Measurements from ENCODE around the gene PAM16. TPM values are rescaled to one million over a fixed set of nuclear protein-coding genes. Genes with fewer than 3 reads are reported as not detected.
A peak's percentile ranks its signal among the peaks of the same experiment; 100 is the strongest.

Gene PAM16
- total and polyA plus RNA-seq, 2 experiments from 2014 or later = 33.0 to 78.9 TPM

GRCh38 chr16:4314532-4315185 lies 36.5 kb downstream of the PAM16 start:
- Histone ChIP-seq H3K9me2 (ENCODE audit: insufficient read depth) (no peaks in the 10 kb centered on the region), H4K20me1 (ENCODE audit: insufficient read depth) (no peaks in the 10 kb centered on the region), H3K4me1 (ENCODE audit: insufficient read depth) (peaks cover 17% of the 10 kb centered on the region), H3K79me2 (ENCODE audit: insufficient read depth) (peaks cover 34% of the 10 kb centered on the region), H3K27ac (peak overlapping the region; percentile 42), H3K9ac (peak overlapping the region; percentile 76), H3K27me3 (replicated peaks; ENCODE audit: insufficient read depth) (no peaks in the 10 kb centered on the region), H3F3A (ENCODE audit: insufficient read depth) (peaks cover 10% of the 10 kb centered on the region), H3K4me2 (ENCODE audit: unreplicated experiment) (peak overlapping the region; percentile 75), H3K9me3 (ENCODE audit: low read depth) (no peaks in the 10 kb centered on the region), H3K4me3 (peak overlapping the region; percentile 72), H2AFZ (peak overlapping the region; percentile 67), H3K36me3 (ENCODE audit: low read depth) (no peaks in the 10 kb centered on the region)
- 3 to 4% methylated on average over 33 of the region's 33 CpGs for WGBS, 2 experiments (ENCODE audit: low coverage in 1 of 2, low lambda C conversion rate in 2 of 2, missing lambda C conversion rate in 2 of 2)
- in situ Hi-C loops (cut with MboI) = no loop called here
- DNase-seq = peak; percentile 72
- no peak for TF ChIP-seq EZH2phosphoT487 (IDR thresholded peaks at IDR 0.05; ENCODE audit: insufficient read depth, low read depth)
- no peak for TF ChIP-seq EZH2 (IDR thresholded peaks at IDR 0.05; ENCODE audit: insufficient read depth, poor library complexity, severe bottlenecking)

DNA sequence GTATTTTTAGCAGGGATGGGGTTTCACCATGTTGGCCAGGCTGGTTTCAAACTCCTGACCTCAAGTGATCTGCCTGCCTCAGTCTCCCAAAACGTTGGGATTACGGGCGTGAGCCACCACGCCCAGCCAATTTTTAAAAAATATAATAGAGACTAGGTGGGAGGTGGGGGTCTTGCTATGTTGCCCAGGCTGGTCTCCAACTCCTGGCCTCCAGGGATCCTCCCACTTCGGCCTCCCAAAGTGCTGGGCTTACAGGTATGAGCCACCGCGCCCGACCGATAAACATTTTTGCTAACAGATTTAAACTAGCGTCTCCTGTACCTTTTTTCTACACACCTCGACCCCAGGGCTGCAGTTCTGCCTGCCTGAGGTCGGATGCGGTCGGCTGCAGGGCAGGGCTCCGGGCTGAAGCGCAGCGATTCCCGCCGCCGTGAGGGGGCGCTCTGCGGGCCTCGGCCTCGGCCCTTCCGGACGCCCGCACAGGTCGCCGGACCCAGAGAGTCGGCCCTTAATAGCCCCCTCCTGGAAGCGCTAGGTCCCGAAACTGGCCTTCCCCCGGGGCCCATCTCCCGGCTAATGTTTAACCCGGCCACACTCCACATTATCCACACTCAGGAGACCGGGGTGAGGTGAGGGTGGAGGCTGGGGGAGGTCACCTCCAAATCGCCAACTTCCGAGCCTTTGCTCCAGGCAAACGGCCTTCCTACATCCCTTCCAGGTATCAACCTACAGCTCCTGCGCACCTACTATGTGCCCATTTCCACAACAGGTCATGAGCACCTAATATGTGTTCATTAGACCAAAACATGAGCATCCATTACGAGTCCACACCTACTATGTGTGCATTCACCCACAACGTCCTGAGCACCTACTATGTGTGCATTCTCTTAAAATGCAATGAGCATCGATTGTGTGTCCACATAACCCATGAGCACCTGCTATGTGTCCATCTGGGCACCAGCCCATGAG lies 37.3 kb downstream of the PAM16 start:
- no peak overlapping the region for H3K9ac ChIP-seq
- peaks cover 17% of the 10 kb centered on the region for H3F3A ChIP-seq (ENCODE audit: insufficient read depth)
- TF ChIP-seq EZH2 (IDR thresholded peaks at IDR 0.05; ENCODE audit: insufficient read depth, poor library complexity, severe bottlenecking) (no peak), EZH2phosphoT487 (IDR thresholded peaks at IDR 0.05; ENCODE audit: insufficient read depth, low read depth) (no peak)
- no peaks in the 10 kb centered on the region for H4K20me1 ChIP-seq (ENCODE audit: insufficient read depth)
- H2AFZ ChIP-seq = no peak overlapping the region
- H3K27me3 ChIP-seq (replicated peaks; ENCODE audit: insufficient read depth) = no peaks in the 10 kb centered on the region
- in situ Hi-C loops (cut with MboI) = no loop called here
- H3K4me1 ChIP-seq (ENCODE audit: insufficient read depth) = peaks cover 17% of the 10 kb centered on the region
- no peak overlapping the region for H3K27ac ChIP-seq
- no peak overlapping the region for H3K4me2 ChIP-seq (ENCODE audit: unreplicated experiment)
- H3K4me3 ChIP-seq = no peak overlapping the region
- peaks cover 26% of the 10 kb centered on the region for H3K79me2 ChIP-seq (ENCODE audit: insufficient read depth)
- H3K9me3 ChIP-seq (ENCODE audit: low read depth) = no peaks in the 10 kb centered on the region
- H3K36me3 ChIP-seq (ENCODE audit: low read depth) = no peaks in the 10 kb centered on the region
- peak; percentile 52 for DNase-seq
- H3K9me2 ChIP-seq (ENCODE audit: insufficient read depth) = no peaks in the 10 kb centered on the region
- WGBS, 2 experiments (ENCODE audit: low coverage in 1 of 2, low lambda C conversion rate in 2 of 2, missing lambda C conversion rate in 2 of 2) = 31 to 32% methylated on average over 43 of the region's 43 CpGs

GRCh38 chr16:4309833-4310266 lies 41.3 kb downstream of the PAM16 start:
- H3K4me3 ChIP-seq = no peak overlapping the region
- peak overlapping the region; percentile 50 for H3K27ac ChIP-seq
- H4K20me1 ChIP-seq (ENCODE audit: insufficient read depth) = no peaks in the 10 kb centered on the region
- no peaks in the 10 kb centered on the region for H3K36me3 ChIP-seq (ENCODE audit: low read depth)
- no peaks in the 10 kb centered on the region for H3K9me2 ChIP-seq (ENCODE audit: insufficient read depth)
- H3K27me3 ChIP-seq (replicated peaks; ENCODE audit: insufficient read depth) = no peaks in the 10 kb centered on the region
- 56 to 59% methylated on average over 11 of the region's 11 CpGs for WGBS, 2 experiments (ENCODE audit: low coverage in 1 of 2, low lambda C conversion rate in 2 of 2, missing lambda C conversion rate in 2 of 2)
- no peak overlapping the region for H3K9ac ChIP-seq
- no peaks in the 10 kb centered on the region for H3K4me1 ChIP-seq (ENCODE audit: insufficient read depth)
- DNase-seq = peak; percentile 70
- no peak for TF ChIP-seq EZH2phosphoT487 (IDR thresholded peaks at IDR 0.05; ENCODE audit: insufficient read depth, low read depth)
- no peak for TF ChIP-seq EZH2 (IDR thresholded peaks at IDR 0.05; ENCODE audit: insufficient read depth, poor library complexity, severe bottlenecking)
- H3K79me2 ChIP-seq (ENCODE audit: insufficient read depth) = no peaks in the 10 kb centered on the region
- H3K4me2 ChIP-seq (ENCODE audit: unreplicated experiment) = no peak overlapping the region
- H2AFZ ChIP-seq = peak overlapping the region; percentile 50
- no peaks in the 10 kb centered on the region for H3K9me3 ChIP-seq (ENCODE audit: low read depth)
- in situ Hi-C loops (cut with MboI) = no loop called here
- H3F3A ChIP-seq (ENCODE audit: insufficient read depth) = peaks cover 18% of the 10 kb centered on the region

GRCh38 chr16:4309102-4309832 lies 41.9 kb downstream of the PAM16 start:
- no peak overlapping the region for H3K27ac ChIP-seq
- no peak overlapping the region for H3K9ac ChIP-seq
- 94 to 96% methylated on average over 14 of the region's 14 CpGs for WGBS, 2 experiments (ENCODE audit: low coverage in 1 of 2, low lambda C conversion rate in 2 of 2, missing lambda C conversion rate in 2 of 2)
- no peak overlapping the region for H3K4me3 ChIP-seq
- H2AFZ ChIP-seq = no peak overlapping the region
- peaks cover 14% of the 10 kb centered on the region for H3F3A ChIP-seq (ENCODE audit: insufficient read depth)
- H3K79me2 ChIP-seq (ENCODE audit: insufficient read depth) = no peaks in the 10 kb centered on the region
- no peaks in the 10 kb centered on the region for H4K20me1 ChIP-seq (ENCODE audit: insufficient read depth)
- TF ChIP-seq EZH2 (IDR thresholded peaks at IDR 0.05; ENCODE audit: insufficient read depth, poor library complexity, severe bottlenecking) = no peak
- TF ChIP-seq EZH2phosphoT487 (IDR thresholded peaks at IDR 0.05; ENCODE audit: insufficient read depth, low read depth) = no peak
- no peak for DNase-seq
- in situ Hi-C loops (cut with MboI) = no loop called here
- H3K9me2 ChIP-seq (ENCODE audit: insufficient read depth) = no peaks in the 10 kb centered on the region
- H3K9me3 ChIP-seq (ENCODE audit: low read depth) = no peaks in the 10 kb centered on the region
- no peaks in the 10 kb centered on the region for H3K4me1 ChIP-seq (ENCODE audit: insufficient read depth)
- H3K27me3 ChIP-seq (replicated peaks; ENCODE audit: insufficient read depth) = no peaks in the 10 kb centered on the region
- H3K4me2 ChIP-seq (ENCODE audit: unreplicated experiment) = no peak overlapping the region
- no peaks in the 10 kb centered on the region for H3K36me3 ChIP-seq (ENCODE audit: low read depth)

Measured in GM23248 (cell line).